HG02623 (cell line): Measurements from ENCODE around the gene CALB2.
A peak's percentile ranks its signal among the peaks of the same experiment; 100 is the strongest.
"Not testable (repeated sequence)": the region's sequence is repeated elsewhere in the genome, so short reads cannot be mapped to it uniquely, and the experiment has no call there.

Experiments used
- ATAC-seq: cut with Tn5 transposase; IDR thresholded peaks from one replicate; pipeline ENCODE4 v1.9.1; 2021; ENCODE audit warnings: moderate library complexity; ENCODE audit not compliant: unreplicated experiment

CALB2 gene, protein sequence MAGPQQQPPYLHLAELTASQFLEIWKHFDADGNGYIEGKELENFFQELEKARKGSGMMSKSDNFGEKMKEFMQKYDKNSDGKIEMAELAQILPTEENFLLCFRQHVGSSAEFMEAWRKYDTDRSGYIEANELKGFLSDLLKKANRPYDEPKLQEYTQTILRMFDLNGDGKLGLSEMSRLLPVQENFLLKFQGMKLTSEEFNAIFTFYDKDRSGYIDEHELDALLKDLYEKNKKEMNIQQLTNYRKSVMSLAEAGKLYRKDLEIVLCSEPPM

GRCh38 chr16:71358464-71358998 lies at the start of gene CALB2:
CALB2 (plus strand) TSS chr16:71358723; CDS start chr16:71358793, 70 bp downstream.
- peak; percentile 76 for ATAC-seq

GRCh38 chr16:71311553-71312158 lies 46.9 kb upstream of the CALB2 start:
- no peak for ATAC-seq

- not testable (repeated sequence) for ATAC-seq
Observed at GRCh38 chr16:71313591-71313990, 44.9 kb upstream of the CALB2 start.

DNA sequence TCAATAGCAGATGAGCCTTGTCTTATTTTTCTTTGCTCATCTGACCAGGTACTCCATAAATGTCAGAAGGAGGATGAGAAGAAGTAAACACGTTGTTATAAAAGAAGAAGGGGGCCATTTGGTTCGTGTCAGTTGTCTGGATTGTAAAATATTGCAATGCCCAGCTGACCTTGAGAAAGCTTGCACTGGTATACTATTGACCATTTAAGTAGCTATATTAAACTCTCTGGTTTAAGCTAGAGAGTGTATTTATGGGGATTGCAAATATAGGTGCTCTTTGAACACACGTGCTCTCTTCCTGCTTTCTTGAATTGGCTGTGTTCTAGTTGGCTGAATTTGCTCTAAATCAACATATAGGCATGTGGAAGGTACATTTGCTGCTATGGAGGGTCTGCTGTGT lies 43.3 kb upstream of the CALB2 start:
- no peak for ATAC-seq

DNA sequence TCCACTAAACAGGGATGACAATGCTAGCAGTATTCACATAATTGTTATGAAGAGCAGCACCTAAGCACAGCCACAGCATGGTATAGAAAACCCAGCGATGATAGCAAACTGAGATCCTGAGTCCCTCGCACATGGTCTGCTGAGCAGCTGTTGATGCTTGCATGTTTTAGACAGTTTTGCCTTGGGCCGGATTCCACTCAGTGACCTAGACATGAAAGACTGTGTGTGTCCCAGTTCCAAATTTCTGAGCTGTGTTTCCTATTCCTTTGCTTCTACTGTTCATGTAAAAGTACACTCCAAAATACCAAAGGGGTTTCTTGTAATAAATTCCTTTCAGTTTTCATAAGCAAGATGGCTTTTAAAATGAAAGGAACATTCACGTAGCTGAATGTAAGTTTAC lies 38.5 kb upstream of the CALB2 start:
- ATAC-seq, result no peak

DNA sequence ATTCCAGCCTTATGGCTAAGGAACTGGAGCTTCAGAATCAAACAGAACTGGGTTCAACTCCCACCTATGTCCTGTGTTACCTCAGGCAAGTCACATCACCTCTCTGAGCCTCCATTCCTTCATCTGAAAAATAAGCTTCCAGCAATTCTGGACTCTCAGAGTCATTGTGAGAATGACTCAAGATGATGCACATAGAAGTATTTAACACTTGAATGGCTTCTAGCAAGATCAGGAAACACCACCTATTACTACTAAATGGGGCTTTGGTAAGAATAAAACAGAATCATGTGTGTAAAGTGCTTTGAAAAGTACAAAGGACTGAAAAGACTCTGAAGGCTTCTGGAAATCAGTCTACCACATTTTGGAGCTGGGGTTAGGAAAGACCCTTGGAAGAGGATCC lies 30.8 kb upstream of the CALB2 start:
- ATAC-seq, result no peak

DNA sequence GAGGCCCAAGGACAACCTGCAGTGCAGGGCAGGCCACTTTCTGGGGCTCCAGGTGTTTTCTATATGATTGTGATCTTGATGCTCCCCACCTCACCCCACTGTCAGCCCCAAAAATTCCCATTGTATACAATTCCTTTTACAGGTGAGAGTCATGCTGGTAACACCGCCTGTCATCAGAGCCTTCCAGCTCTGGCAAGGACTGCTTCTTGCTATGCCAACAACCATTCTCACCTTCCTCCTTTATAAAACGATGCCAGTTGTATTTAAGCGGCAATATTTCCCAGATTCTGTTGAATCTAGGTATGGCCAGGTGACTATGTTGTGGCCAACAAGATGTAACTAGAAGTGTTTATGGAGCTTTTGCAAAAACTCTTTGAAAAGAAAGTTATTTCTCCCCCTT lies 30.4 kb upstream of the CALB2 start:
- ATAC-seq, result no peak

DNA sequence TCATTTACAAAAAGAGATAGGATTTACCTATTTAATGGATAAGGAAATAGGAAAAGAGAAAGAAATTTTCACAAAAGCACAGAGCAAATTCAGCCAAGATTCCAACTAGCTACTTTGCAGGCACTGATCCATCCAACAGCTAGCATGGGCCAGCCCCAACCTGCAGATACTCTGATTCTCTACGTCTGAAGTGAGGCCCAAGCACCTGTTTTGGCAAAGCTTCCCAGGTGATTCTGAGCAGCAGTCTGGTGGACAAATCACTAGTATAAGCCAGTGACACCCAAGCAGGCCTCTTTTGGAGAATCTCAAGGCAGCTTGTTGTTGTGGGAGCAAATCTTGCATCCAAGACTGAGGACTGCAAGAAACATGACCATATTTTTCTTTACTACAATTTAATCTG lies 20.9 kb upstream of the CALB2 start:
- ATAC-seq, result no peak

GRCh38 chr16:71338193-71338592 lies 20.3 kb upstream of the CALB2 start:
- ATAC-seq, result no peak

GRCh38 chr16:71338632-71339031 lies 19.9 kb upstream of the CALB2 start:
- ATAC-seq, result no peak

GRCh38 chr16:71339236-71340171 lies 19.0 kb upstream of the CALB2 start:
- no peak for ATAC-seq

DNA sequence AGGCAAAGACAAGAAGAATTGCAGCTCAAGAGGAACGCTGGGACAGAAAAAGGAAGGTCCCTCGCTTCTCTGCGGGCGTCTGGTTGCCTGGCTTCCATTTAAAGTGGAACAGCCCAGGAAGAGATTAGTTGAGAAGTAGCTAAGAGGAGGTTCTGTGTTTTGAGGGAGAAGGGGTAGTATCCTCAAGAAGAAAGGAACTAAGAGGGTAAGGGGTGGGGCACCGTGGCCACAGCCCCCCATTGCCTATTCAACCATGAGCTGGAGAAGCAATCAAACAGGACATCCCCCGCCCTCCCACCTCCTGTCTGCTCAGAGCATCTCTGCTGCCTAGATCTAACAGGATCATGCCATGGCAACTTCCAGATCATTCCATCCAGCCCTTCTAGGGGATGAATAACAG lies 18.1 kb upstream of the CALB2 start:
- no peak for ATAC-seq

GRCh38 chr16:71341881-71342280 lies 16.6 kb upstream of the CALB2 start:
- ATAC-seq, result no peak

GRCh38 chr16:71343078-71343477 lies 15.4 kb upstream of the CALB2 start:
- ATAC-seq, result no peak

GRCh38 chr16:71344315-71344905 lies 14.1 kb upstream of the CALB2 start:
- no peak for ATAC-seq

DNA sequence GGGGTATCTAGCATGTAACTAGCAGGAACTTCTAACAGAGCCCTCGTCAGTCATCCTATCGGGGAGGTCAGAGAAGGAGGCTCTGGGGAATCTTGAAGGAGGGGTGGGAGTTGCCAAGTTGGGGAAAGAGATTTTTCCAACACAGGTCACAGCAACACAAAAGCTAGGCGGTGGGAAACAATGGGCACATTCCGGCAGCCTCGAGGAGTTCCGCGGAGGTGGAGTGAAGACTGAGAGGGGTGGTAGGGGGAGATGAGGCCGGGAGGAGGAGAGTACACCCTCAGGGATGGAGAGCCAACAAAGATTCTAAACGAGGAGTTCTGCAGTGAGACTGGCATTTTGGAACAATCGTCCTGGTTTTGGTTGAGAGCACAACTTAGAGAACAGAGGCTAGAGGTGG lies 13.5 kb upstream of the CALB2 start:
- no peak for ATAC-seq

GRCh38 chr16:71347146-71347545 lies 11.4 kb upstream of the CALB2 start:
- ATAC-seq, result no peak

DNA sequence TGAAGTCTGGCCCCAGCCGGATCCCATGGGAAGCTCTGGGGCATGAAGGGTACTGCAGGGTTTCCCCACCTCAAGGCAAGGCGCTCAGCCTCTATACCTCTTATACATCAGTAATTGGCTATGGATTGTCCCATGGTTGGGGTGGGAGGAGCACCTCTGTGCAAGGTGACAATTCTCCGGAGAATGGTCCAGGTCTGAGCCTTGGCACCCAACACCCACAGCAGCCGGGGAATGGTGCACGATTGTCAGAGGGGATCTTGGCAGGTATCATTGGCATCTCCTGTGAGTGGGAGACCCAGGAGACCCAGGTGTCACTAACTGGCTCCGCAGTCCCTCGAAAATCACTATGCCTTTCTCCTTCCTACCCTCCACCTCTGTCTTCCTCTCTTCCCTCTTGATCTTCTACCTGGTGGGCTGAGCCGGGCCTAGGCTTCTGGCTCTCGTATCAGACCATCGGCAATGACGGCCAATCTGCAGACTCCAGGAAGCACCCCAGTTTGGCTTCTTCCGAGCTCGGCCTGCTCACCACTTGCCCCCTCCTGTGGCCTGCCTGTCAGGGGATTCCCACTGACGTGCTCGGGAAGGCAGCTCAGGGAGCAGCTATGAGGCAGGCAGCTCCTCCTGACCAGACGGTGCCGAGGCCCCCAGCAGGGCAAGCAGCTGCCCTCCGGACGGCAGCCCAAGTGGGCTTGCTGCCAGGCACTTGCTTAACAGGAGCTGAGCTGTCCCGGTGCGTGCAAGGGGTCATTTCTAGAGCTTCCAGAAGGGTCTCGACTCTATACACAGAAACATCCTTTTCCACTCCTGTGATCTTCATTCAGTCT lies 10.0 kb upstream of the CALB2 start:
- ATAC-seq, result no peak

DNA sequence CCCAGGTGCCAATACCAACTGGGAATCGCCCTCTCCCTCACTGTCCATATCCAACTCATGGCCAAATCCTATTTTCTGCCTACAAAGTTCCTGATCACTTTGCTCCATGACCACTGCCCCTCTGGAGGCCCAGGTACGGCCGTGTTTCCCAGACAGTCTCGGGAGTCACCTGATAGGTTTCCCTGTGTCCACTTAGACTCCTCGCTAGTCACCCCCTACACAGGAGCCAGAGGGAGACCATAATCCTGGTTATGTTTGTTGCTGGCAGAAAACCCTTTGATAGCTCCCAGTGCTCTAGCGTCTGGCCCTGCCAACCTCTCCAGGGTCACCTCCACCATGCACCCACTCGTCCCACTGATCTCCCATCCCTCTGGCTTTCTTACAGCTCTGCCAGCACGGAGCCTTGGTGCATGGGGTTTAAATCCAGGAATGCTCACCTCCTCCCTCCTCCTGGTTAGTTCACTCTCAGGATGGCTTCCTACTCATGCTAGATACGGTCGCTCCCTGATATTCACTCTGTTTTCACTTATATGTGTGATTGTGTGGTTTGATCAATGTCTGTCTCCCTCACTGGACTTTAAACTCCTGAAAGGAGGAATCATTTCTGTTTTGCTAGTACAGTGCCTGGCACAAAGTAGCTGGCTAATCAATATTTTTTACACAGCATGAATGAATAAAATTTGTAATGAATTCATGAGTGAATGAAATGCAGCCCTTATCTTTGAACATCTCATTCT lies 7.5 kb upstream of the CALB2 start:
- no peak for ATAC-seq

DNA sequence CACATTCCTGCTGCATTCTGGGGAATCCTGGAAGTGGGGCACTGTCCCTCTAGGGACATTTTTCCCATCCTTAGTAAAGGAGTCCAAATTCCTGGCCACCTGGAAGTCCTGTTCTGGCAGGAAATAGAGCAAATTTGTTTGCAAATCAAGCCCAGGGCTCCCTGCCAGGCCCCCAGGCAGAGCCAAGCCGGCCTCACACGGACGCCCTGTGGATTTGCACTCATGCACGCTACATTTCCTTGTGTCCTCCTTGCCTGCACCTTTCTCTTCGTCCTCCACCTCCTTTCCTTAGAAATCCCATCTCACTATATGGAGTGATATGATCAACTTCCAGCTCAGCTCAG lies 7.0 kb upstream of the CALB2 start:
- no peak for ATAC-seq
